GM20431 (cell line): ENCODE measurements around the gene MAOA.
"Not testable (repeated sequence)": the region's sequence is repeated elsewhere in the genome, so short reads cannot be mapped to it uniquely, and the experiment has no call there.

Experiments used
- in situ Hi-C: fragments of 300-500 bp; cut with MseI, MboI; formaldehyde crosslinking; loops from one replicate; pipeline ENCODE4 v1.15.0; 2020; ENCODE audit warnings: low sequenced_read_pairs; ENCODE audit not compliant: unreplicated experiment

MAOA gene

GRCh38 chrX:43661521-43662240 is 5.6 kb downstream of the MAOA start:
- in situ Hi-C loops, result no loop called here

GRCh38 chrX:43663173-43663572 is 7.1 kb downstream of the MAOA start:
- in situ Hi-C loops, result no loop called here

DNA sequence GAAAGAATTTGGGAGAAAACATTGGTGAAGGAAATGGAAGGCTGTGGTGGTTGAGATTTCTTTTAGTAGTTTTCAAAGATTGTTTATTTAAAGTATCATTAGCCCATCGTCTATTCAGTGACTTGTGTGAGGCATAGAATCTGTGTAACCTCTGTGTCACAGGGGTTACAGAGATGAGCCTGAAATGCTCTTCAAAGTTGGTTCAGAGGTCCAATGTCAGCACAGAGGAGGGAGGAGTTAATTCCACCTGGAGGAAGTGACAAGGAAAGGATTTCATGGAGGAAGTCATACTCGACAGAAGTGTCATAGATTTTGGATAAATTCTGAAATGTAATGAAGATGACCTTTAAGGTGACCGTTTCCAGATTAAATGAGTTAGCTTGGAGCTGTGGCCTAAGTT is 8.2 kb downstream of the MAOA start:
- in situ Hi-C loops, result no loop called here

DNA sequence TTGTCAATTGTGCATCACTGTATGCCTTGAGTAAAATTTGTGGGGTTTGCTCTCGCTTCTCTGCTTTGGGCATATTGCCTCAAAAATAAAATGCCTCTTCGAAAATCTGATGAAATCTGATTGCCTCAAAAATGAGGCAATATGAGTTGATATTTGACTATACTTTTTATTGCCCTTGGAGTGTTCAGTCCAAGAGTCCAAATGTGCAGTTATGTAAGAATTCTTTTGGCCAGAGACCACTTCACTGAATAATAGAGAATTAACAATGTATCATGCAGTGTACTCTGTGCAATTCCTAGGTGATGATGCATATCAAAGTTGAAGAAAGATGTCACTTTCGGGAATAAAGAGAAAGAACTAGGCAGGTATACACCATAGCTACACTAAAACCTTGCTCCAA is 8.6 kb downstream of the MAOA start:
- in situ Hi-C loops, result no loop called here

GRCh38 chrX:43666311-43666912 is 10.3 kb downstream of the MAOA start:
- in situ Hi-C loops, result no loop called here

DNA sequence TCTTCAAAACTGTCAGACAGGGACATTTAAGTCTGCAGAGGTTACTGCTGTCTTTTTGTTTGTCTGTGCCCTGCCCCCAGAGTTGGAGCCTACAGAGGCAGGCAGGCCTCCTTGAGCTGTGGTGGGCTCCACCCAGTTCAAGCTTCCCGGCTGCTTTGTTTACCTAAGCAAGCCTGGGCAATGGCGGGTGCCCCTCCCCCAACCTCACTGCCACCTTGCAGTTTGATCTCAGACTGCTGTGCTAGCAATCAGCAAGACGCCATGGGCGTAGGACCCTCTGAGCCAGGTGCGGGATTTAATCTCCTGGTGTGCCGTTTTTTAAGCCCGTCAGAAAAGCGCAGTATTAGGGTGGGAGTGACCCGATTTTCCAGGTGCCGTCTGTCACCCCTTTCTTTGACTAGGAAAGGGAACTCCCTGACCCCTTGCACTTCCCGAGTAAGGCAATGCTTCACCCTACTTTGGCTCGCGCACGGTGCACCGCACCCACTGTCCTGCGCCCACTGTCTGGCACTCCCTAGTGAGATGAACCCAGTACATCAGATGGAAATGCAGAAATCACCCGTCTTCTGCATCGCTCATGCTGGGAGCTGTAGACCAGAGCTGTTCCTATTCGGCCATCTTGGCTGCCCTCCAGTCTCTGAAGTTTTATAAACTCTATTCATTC is 20.0 kb downstream of the MAOA start:
- in situ Hi-C loops, result not testable (repeated sequence)

DNA sequence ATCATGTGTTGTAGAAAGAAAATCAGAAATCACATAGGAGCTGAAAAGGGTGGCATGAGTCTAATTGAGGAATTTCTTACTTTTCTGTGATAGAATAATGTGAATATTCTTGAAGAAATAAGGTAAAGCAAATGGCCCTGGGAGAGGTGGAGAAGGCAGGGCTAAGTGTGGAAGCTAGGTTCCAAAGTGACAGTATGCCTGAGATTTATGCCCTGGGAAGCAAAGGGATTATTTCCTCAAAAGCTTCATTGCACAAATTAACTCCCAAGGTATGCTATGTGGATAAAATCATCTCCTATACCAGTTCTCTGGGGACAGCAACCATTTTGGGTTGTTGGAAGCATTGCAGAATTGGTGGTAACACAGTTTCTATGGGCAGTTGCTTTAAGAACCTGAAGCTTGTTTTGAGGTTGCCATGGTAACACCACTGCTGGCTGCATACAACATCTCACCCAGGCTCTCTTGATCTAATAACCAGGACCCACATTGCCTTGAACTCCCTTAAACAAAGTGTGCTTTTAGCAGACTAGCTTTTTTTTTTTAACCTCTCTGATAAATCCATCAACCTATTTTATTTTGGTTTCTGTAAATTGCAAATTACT is 21.0 kb downstream of the MAOA start:
- in situ Hi-C loops, result no loop called here

GRCh38 chrX:43677993-43678392 is 21.9 kb downstream of the MAOA start:
- in situ Hi-C loops, result no loop called here

GRCh38 chrX:43679058-43679457 is 23.0 kb downstream of the MAOA start:
- in situ Hi-C loops, result no loop called here

DNA sequence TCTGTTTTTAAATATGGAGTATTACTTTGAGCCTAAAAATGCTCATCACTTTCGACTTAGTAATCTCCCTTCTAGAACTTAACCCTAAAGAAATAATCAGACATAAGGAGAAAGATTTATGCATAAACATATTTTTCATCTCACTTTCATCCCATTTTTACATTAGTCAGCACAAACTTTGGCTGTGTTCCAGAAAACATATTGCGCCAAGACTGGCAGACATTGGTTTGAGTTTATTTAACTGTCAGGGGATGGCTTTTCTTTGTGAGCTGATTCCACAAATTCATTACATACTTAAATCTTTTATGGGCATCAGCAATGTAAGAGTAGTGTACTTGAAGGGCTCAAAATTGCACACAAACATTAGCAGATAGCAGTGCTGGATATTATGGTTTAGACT is 23.7 kb downstream of the MAOA start:
- in situ Hi-C loops, result no loop called here

DNA sequence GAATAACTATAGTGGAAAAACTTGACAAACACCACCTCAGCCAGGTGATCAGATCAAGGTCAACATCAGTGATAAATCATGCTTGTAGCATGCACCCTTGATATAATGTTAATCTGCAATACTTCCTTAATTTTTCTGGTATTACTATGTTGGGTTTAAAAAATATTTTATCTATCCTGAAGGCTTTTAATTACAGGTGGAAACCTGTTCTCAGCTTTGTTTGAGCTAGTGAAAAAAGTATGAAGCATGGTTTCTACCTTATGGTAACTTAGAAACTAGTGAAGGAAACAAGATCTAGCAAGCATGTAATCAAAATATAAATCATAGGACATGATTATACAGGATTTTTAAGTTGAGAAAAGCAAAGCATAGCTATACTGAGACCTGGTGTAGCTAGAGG is 26.6 kb downstream of the MAOA start:
- in situ Hi-C loops, result no loop called here

DNA sequence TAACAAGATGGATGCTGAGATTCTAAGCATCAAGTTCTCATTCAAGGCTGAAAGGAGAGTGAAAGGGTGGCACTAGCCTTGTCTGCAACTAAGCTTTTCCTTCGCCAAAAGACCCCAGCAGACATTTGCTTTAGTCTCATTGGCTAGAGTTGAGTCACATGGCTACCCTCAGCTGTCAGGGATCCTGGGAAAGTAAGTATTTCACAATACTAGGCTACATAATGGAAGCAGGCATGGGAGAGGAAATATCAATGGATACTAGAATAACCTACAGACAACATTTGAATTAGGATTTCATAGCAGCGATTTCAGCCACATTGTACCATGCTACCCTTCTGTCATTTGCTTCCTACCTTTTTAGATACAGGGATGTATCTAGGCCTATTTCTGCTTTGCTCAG is 29.1 kb downstream of the MAOA start:
- in situ Hi-C loops, result no loop called here

- in situ Hi-C loops, result no loop called here
Observed at GRCh38 chrX:43688586-43688985, 32.5 kb downstream of the MAOA start.

- in situ Hi-C loops, result no loop called here
Observed at GRCh38 chrX:43693602-43694406, 37.7 kb downstream of the MAOA start.

DNA sequence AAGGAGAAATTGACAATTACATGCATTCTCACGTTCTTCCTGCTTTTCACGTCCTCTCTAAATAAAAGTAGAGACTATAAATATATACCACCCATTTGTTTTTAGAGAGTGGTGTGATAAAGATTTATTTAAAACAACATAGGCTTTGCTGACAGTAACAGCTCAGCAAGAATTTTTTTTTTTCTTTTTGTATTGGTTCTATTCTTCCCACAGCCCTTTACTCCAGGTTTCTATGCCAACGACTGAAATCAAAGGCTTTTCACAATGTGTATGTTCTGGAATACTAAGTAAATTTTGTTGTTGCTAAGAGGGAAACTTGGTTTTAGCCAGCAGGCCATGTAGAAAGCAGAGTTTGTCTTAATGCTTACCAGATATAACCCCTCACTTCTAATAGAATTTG is 43.4 kb downstream of the MAOA start:
- in situ Hi-C loops, result no loop called here

GRCh38 chrX:43702079-43702524 is 46.0 kb downstream of the MAOA start:
- in situ Hi-C loops, result no loop called here

DNA sequence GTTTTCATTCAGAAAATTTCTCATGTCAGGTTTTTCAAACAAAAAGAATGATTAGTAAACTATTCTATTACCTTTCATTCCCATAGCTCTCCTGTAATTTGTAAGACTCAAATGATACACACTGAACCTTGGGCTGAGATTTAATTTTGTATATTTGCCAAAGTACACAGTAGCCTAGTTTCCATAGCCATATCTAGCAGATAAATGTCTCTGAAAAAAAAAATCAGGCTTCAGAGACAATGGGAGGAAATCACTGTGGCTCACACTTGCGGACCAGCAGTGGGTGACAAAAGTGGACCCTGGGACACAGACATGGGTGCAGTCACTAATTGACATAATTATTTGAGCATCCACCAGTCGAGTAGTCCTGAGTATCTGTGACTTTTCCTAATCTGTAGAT is 46.6 kb downstream of the MAOA start:
- in situ Hi-C loops, result no loop called here

- in situ Hi-C loops, result no loop called here
Observed at GRCh38 chrX:43703211-43703791, 47.2 kb downstream of the MAOA start.

- in situ Hi-C loops, result no loop called here
Observed at GRCh38 chrX:43706786-43707370, 50.8 kb downstream of the MAOA start.
